ENCODE measurements around the gene CDH23.

GRCh38 chr10:71842422-71842821 lies 445.7 kb downstream of the CDH23 start:
- TF ChIP-seq TARDBP (IDR thresholded peaks at IDR 0.05): no peak
- no peak for TF ChIP-seq SUZ12 (IDR thresholded peaks at IDR 0.05)
- no peak for TF ChIP-seq SP1 (IDR thresholded peaks at IDR 0.05)
- no peak for TF ChIP-seq FOXA1 (IDR thresholded peaks at IDR 0.05)
- no peak for TF ChIP-seq FOXM1 (IDR thresholded peaks at IDR 0.05; ENCODE audit: borderline replicate concordance)
- no peak for TF ChIP-seq PKNOX1 (IDR thresholded peaks at IDR 0.05)
- TF ChIP-seq ELF4 (IDR thresholded peaks at IDR 0.05): no peak
- TF ChIP-seq ZNF384 (IDR thresholded peaks at IDR 0.05): no peak
- TF ChIP-seq LEF1 (IDR thresholded peaks at IDR 0.05; ENCODE audit: borderline replicate concordance): no peak
- no peak for TF ChIP-seq FOXK2 (IDR thresholded peaks at IDR 0.05)
- no peak for TF ChIP-seq BHLHE40 (IDR thresholded peaks at IDR 0.05; ENCODE audit: borderline replicate concordance)
- TF ChIP-seq CTBP1 (IDR thresholded peaks at IDR 0.05; ENCODE audit: borderline replicate concordance): no peak
- no peak for TF ChIP-seq ARNT (IDR thresholded peaks at IDR 0.05)
- no peak for TF ChIP-seq L3MBTL2 (conservative IDR thresholded peaks at IDR 0.05)

Data from HEK293T (cell line).